ENCODE results near the gene CD2BP2. TPM values are rescaled to one million over a fixed set of nuclear protein-coding genes. Genes with fewer than 3 reads are reported as not detected.

CD2BP2 gene
- total and polyA plus RNA-seq, 2 of the 13 experiments (the other 11 are each of a cell fraction or from before 2014, with no cell fraction given): 24.9 to 54.6 TPM

DNA sequence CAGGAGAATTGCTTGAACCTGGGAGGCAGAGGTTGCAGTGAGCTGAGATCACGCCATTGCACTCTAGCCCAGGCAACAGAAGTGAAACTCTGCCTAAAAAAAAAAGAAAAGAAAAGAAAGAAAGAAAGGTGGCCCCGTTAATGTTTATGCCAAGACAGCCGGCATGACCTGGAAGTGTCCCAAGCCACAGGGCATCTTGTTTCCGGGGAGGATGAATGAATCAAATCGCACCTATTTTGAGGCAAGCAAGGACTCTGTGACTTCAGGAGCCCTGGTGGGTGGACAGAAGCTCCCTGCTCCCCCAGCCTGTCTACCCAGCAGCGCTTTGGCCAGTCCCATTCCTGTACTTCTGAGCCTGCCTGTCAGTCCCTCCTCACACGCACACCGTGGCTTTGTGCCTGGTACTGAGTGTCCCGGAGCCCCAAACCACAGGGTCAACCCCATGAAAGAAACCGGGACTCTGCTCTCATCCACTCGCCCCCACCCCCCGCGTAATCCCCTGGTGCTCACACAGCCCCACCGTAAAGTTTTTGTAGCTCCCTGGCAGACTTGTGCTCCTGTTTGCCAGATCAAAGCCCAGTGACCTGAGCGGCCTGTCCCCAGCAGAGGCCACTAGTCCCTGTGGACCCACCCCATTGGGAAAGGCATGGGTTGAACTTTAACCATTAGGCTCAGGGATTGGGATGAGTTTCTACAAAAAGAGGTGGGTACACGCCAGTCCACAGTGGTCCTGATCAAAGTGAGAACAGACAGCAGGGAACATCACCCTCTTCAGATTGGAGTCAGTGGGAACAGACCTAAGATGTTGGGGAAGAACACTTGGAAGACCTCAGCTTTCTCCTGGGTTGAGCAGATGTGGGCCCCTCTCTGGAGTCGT, 19.3 kb downstream of the CD2BP2 start (continued):
- TF ChIP-seq, protein P1, sequence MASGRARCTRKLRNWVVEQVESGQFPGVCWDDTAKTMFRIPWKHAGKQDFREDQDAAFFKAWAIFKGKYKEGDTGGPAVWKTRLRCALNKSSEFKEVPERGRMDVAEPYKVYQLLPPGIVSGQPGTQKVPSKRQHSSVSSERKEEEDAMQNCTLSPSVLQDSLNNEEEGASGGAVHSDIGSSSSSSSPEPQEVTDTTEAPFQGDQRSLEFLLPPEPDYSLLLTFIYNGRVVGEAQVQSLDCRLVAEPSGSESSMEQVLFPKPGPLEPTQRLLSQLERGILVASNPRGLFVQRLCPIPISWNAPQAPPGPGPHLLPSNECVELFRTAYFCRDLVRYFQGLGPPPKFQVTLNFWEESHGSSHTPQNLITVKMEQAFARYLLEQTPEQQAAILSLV (CRISPR knock-in tag; IDR thresholded peaks at IDR 0.05; ENCODE audit: borderline replicate concordance): 0 out of 2 replicates have a peak, but pooled peaks have one; percentile 15
- TF ChIP-seq PHB2 (IDR thresholded peaks at IDR 0.05; ENCODE audit: partially characterized antibody) (no peak), ZNF101 (CRISPR knock-in tag; IDR thresholded peaks at IDR 0.05; ENCODE audit: borderline replicate concordance, low read depth) (no peak), ZFP36L2 (CRISPR knock-in tag; IDR thresholded peaks at IDR 0.05) (no peak), ZNF766 (CRISPR knock-in tag; IDR thresholded peaks at IDR 0.05; ENCODE audit: borderline replicate concordance) (peak; percentile 55; the same call in 1 of the 2 replicates), PAX8 (CRISPR knock-in tag; IDR thresholded peaks at IDR 0.05; ENCODE audit: borderline replicate concordance) (no peak), ZNF562 (CRISPR knock-in tag; IDR thresholded peaks at IDR 0.05; ENCODE audit: borderline replicate concordance) (no peak), ZNF160 (CRISPR knock-in tag; IDR thresholded peaks at IDR 0.05) (peak; percentile 74; the same call in 1 of the 2 replicates), NFRKB (IDR thresholded peaks at IDR 0.05) (no peak), PRPF4 (IDR thresholded peaks at IDR 0.05; ENCODE audit: low read depth, low read length, poor library complexity, severe bottlenecking) (no peak), ZNF232 (CRISPR knock-in tag; IDR thresholded peaks at IDR 0.05; ENCODE audit: borderline replicate concordance) (peak; percentile 23; the same call in 1 of the 2 replicates)
- TF ChIP-seq, protein P2, sequence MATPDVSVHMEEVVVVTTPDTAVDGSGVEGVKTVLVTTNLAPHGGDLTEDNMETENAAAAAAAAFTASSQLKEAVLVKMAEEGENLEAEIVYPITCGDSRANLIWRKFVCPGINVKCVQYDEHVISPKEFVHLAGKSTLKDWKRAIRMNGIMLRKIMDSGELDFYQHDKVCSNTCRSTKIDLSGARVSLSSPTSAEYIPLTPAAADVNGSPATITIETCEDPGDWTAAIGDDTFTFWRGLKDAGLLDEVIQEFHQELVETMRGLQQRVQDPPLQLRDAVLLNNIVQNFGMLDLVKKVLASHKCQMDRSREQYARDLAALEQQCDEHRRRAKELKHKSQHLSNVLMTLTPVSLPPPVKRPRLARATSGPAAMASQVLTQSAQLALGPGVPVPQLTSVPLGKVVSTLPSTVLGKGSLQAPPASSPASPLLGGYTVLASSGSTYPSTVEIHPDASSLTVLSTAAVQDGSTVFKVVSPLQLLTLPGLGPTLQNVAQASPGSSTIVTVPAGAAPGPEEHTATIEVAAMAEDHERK (CRISPR knock-in tag; IDR thresholded peaks at IDR 0.05; ENCODE audit: low read depth): no peak
- TF ChIP-seq, protein P3, sequence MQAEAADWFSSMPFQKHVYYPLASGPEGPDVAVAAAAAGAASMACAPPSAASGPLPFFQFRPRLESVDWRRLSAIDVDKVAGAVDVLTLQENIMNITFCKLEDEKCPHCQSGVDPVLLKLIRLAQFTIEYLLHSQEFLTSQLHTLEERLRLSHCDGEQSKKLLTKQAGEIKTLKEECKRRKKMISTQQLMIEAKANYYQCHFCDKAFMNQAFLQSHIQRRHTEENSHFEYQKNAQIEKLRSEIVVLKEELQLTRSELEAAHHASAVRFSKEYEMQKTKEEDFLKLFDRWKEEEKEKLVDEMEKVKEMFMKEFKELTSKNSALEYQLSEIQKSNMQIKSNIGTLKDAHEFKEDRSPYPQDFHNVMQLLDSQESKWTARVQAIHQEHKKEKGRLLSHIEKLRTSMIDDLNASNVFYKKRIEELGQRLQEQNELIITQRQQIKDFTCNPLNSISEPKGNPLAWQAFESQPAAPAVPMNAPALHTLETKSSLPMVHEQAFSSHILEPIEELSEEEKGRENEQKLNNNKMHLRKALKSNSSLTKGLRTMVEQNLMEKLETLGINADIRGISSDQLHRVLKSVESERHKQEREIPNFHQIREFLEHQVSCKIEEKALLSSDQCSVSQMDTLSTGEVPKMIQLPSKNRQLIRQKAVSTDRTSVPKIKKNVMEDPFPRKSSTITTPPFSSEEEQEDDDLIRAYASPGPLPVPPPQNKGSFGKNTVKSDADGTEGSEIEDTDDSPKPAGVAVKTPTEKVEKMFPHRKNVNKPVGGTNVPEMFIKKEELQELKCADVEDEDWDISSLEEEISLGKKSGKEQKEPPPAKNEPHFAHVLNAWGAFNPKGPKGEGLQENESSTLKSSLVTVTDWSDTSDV (CRISPR knock-in tag; IDR thresholded peaks at IDR 0.05): peak; percentile 73; the same call in 1 of the 2 replicates
- TF ChIP-seq, protein P4, sequence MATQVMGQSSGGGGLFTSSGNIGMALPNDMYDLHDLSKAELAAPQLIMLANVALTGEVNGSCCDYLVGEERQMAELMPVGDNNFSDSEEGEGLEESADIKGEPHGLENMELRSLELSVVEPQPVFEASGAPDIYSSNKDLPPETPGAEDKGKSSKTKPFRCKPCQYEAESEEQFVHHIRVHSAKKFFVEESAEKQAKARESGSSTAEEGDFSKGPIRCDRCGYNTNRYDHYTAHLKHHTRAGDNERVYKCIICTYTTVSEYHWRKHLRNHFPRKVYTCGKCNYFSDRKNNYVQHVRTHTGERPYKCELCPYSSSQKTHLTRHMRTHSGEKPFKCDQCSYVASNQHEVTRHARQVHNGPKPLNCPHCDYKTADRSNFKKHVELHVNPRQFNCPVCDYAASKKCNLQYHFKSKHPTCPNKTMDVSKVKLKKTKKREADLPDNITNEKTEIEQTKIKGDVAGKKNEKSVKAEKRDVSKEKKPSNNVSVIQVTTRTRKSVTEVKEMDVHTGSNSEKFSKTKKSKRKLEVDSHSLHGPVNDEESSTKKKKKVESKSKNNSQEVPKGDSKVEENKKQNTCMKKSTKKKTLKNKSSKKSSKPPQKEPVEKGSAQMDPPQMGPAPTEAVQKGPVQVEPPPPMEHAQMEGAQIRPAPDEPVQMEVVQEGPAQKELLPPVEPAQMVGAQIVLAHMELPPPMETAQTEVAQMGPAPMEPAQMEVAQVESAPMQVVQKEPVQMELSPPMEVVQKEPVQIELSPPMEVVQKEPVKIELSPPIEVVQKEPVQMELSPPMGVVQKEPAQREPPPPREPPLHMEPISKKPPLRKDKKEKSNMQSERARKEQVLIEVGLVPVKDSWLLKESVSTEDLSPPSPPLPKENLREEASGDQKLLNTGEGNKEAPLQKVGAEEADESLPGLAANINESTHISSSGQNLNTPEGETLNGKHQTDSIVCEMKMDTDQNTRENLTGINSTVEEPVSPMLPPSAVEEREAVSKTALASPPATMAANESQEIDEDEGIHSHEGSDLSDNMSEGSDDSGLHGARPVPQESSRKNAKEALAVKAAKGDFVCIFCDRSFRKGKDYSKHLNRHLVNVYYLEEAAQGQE (IDR thresholded peaks at IDR 0.05; ENCODE audit: borderline replicate concordance in 1 of 2, low read depth in 1 of 2, low read length in 2 of 2): peak in 1 of 2 experiments; percentile 58; a peak in 2 of 4 replicates
- TF ChIP-seq, protein P5, sequence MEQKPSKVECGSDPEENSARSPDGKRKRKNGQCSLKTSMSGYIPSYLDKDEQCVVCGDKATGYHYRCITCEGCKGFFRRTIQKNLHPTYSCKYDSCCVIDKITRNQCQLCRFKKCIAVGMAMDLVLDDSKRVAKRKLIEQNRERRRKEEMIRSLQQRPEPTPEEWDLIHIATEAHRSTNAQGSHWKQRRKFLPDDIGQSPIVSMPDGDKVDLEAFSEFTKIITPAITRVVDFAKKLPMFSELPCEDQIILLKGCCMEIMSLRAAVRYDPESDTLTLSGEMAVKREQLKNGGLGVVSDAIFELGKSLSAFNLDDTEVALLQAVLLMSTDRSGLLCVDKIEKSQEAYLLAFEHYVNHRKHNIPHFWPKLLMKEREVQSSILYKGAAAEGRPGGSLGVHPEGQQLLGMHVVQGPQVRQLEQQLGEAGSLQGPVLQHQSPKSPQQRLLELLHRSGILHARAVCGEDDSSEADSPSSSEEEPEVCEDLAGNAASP (CRISPR knock-in tag; IDR thresholded peaks at IDR 0.05; ENCODE audit: borderline replicate concordance): peak; percentile 92; the same call in 1 of the 2 replicates
